Esophagus (tissue), 2 donors: ENCODE data around the gene IFFO2. TPM values are rescaled to one million over a fixed set of nuclear protein-coding genes. Genes with fewer than 3 reads are reported as not detected.
A peak's percentile ranks its signal among the peaks of the same experiment; 100 is the strongest.

Experiments used
- H3K27ac ChIP-seq, 2 donors: one replicate each; pipeline ENCODE4 v1.5.1; 2013; ENCODE audit warnings: low read depth in 2 of 2, mild to moderate bottlenecking in 2 of 2, inconsistent platforms in 1 of 2, low read length in 1 of 2, moderate library complexity in 1 of 2
- H3K27me3 ChIP-seq, 2 donors: one replicate each; pipeline ENCODE4 v1.6.1; 2013; ENCODE audit warnings: low read length in 2 of 2, control low read depth in 1 of 2, mild to moderate bottlenecking in 1 of 2; ENCODE audit not compliant: insufficient read depth in 2 of 2, control insufficient read depth in 1 of 2
- H3K36me3 ChIP-seq, 2 donors: one replicate each; pipeline ENCODE4 v1.6.1; 2013; ENCODE audit warnings: low read length in 1 of 2; ENCODE audit not compliant: control insufficient read depth in 2 of 2, insufficient read depth in 2 of 2
- H3K4me1 ChIP-seq, 2 donors: one replicate each; pipeline ENCODE4 v1.6.1; 2013; ENCODE audit warnings: low read length in 1 of 2; ENCODE audit not compliant: control insufficient read depth in 2 of 2, insufficient read depth in 2 of 2
- H3K4me3 ChIP-seq, 2 donors: one replicate each; pipeline ENCODE4 v1.5.1; 2013; ENCODE audit warnings: low read length in 2 of 2, mild to moderate bottlenecking in 2 of 2, low read depth in 1 of 2, moderate library complexity in 1 of 2
- H3K9me3 ChIP-seq, 2 donors: one replicate each; pipeline ENCODE4 v1.6.1; 2013; ENCODE audit warnings: mild to moderate bottlenecking in 2 of 2, low read depth in 1 of 2, low read length in 1 of 2, moderate library complexity in 1 of 2; ENCODE audit not compliant: control insufficient read depth in 2 of 2, insufficient read depth in 1 of 2
- WGBS, 2 donors: extraction: QIAGEN DNeasy Blood & Tissue Kit; methylation state at CpG; one replicate each; pipeline ENCODE4 v1.1.7; 2013; 5-methylcytosine and 5-hydroxymethylcytosine counted together
- polyA plus RNA-seq, 2 donors: library from polyadenylated mRNA; stranded (reverse); fragments of 200-250 nt; gene quantifications; one replicate each; pipeline ENCODE4 v1.2.3, GENCODE V29; 2013
- donor health status: healthy with polysubstance abuse.
- donor health status: Bipolar disorder and iron deficiency.

IFFO2 gene
- polyA plus RNA-seq, 2 donors = 28.7 to 51.9 TPM

DNA sequence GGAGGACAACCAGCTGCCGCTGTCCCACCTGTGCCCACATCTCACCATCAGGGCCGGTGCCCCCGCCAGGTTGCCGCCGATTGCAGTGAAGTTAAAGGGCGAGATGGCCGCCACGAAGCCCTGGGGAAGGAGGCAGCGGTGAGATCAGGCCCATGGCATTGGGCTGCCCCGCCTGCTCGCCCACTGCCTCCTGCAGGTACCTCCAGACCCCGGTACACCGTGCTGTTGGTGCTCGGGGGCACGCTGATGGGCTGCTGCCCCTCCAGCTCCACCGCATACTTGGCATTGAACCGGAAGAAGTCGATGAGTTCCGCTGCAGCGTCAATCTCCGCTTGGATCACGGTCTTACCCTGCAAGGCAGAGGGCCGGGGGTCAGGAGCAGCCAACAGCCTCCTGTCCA, 73.4 kb downstream of the IFFO2 start:
- H3K4me3 ChIP-seq = no peak overlapping the region
- 95% methylated on average over 23 of the region's 23 CpGs for WGBS, 2 donors
- peak overlapping the region in 1 of 2 donors; percentile 77 for H3K27ac ChIP-seq
- peaks cover 0 to 15% of the 10 kb centered on the region in 2 donors for H3K36me3 ChIP-seq
- H3K9me3 ChIP-seq = no peaks in the 10 kb centered on the region
- H3K4me1 ChIP-seq = peaks cover 5 to 34% of the 10 kb centered on the region in 2 donors
- no peaks in the 10 kb centered on the region for H3K27me3 ChIP-seq

DNA sequence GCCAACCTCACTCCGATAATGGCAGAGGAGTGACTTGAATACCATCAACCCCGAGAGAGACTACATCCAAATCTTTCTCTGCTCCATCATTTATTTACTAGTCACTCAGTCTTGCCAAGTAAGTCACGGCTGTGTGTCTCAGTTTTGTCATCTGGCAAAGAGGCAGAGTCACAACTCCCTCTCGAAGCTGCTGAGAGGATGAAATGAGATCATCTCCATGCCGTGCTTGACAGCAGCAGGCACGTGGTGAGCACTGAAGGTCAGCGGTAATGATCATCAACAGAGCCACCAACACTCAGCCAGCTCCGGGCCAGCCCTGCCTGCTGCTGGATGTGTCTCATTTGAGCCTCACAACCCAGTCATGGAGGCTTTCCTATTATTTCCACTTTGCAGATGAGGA, 74.0 kb downstream of the IFFO2 start:
- Histone ChIP-seq H3K27ac (peak overlapping the region; percentile 22 to 77), H3K36me3 (peaks cover 0 to 13% of the 10 kb centered on the region in 2 donors), H3K27me3 (no peaks in the 10 kb centered on the region), H3K4me1 (peaks cover 5 to 34% of the 10 kb centered on the region in 2 donors), H3K9me3 (no peaks in the 10 kb centered on the region), H3K4me3 (no peak overlapping the region)
- WGBS, 2 donors = 49 to 59% methylated on average over 8 of the region's 8 CpGs

DNA sequence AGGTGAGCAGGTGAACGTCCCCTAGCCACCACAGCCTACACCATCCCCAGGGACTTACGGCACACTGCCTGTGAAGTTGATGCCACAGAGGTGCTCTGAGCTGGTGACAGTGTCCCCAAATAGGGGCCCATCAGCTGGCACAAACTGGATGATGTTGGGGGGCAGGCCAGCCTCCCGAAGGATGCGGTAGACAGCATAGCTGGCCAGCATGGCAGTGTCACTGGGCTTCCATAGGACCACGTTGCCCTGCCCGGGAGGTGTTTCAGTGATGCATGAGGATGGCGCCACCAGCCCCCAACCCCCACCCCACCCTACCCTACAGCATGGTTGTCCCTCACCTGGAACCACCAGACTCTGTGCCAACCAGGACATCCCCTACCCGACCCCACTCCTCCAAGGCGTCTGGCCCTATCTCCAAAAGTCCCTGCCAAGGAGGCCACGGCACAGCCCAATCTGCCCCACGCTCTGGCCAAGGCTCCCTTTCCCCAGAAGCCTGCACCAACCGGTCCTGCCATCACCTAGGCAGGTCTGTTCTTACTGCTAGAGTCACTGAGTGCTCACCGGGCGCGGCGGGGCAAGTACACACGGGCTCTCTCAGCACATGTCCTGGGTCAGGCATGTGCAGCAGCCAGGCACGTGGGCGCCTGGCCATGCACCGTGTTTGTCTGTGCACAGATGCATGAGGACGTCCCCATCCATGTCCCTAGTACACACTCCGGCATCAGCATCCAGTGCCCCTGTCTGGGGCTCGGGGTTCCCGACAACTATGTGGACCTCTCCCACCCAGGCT, 74.6 kb downstream of the IFFO2 start:
- H3K36me3 ChIP-seq = peaks cover 0 to 13% of the 10 kb centered on the region in 2 donors
- peak overlapping the region; percentile 68 to 77 for H3K27ac ChIP-seq
- H3K4me3 ChIP-seq = no peak overlapping the region
- peaks cover 5 to 34% of the 10 kb centered on the region in 2 donors for H3K4me1 ChIP-seq
- 57 to 63% methylated on average over 24 of the region's 24 CpGs for WGBS, 2 donors
- no peaks in the 10 kb centered on the region for H3K9me3 ChIP-seq
- H3K27me3 ChIP-seq = no peaks in the 10 kb centered on the region

DNA sequence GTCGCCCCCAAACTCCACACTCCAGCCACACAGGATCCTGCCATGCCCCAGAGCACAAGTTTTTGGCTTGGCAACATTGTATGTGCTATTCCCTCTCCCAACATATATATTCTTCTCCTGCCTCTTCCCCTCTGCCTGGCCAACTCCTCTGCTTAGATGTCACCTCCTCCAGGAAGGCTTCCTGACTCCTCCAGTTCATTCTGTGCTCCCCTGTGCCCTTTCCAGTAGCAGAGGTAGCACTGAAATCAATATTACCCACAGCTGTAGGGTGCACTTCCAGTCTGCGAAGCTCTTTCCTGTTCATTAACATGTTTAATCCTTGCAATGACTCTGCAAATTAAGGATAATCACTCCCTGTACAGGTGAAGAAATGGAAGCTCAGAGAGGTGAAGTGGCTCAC, 75.3 kb downstream of the IFFO2 start:
- H3K4me1 ChIP-seq = peaks cover 4 to 28% of the 10 kb centered on the region in 2 donors
- H3K9me3 ChIP-seq = no peaks in the 10 kb centered on the region

DNA sequence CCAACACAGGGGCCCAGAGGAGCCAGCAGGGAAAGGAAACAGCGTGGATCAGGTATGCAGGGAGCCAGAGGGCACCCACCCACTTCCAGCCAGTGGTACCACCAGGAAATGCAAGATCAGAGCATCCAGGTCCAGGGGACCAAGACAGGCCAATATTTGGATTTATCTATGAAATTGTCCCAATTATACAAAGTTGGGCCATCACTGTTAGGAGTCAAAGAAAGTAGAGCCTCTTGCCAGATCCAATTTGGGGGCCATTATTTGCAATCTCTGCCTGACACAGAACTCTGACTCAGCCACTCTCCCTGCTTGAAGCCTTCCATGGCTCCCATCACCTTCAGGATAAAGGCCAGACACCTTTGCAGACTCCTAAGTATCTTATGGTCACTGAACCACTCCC, 75.9 kb downstream of the IFFO2 start:
- H3K27ac ChIP-seq = no peak overlapping the region
- WGBS, 2 donors = 79 to 86% methylated on average over 1 of the region's 1 CpG
- peaks cover 0 to 21% of the 10 kb centered on the region in 2 donors for H3K36me3 ChIP-seq
- H3K27me3 ChIP-seq = no peaks in the 10 kb centered on the region
- H3K9me3 ChIP-seq = no peaks in the 10 kb centered on the region
- H3K4me1 ChIP-seq = peaks cover 3 to 24% of the 10 kb centered on the region in 2 donors
- H3K4me3 ChIP-seq = no peak overlapping the region

More for the DNA sequence above, 75.3 kb downstream of the IFFO2 start:
- Histone ChIP-seq H3K36me3 (peaks cover 0 to 17% of the 10 kb centered on the region in 2 donors), H3K27ac (no peak overlapping the region), H3K27me3 (no peaks in the 10 kb centered on the region), H3K4me3 (no peak overlapping the region)
- WGBS, 2 donors = 75 to 88% methylated on average over 2 of the region's 2 CpGs

DNA sequence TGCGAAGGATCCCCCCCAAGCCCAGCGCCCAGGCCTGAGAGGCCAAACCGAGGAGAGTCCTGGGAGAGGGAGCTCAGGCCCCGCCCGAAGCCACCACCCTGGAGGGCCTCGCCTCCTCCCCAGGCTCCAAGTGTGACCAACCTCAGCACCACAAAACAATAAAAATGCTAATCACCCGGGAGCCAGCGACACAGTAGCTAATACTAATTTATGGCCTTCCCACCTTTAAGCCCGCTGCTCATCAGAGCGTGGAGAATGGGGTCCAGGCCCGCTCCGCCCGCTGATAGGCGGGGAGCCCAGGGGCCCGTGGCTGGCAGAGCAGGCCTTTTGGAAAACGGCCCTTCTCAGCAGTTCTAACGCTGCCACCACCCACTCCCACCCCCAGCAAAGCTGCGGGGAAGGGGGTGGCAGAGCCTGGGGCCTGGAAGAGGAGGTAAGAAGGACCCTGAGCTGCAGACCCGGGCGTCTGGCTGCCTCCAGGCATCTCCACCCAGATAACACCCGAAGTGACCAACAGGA, 76.6 kb downstream of the IFFO2 start:
- no peak overlapping the region for H3K27ac ChIP-seq
- H3K4me1 ChIP-seq = peaks cover 3 to 26% of the 10 kb centered on the region in 2 donors
- WGBS, 2 donors = 54 to 58% methylated on average over 20 to 21 of the region's 21 CpGs
- no peaks in the 10 kb centered on the region for H3K9me3 ChIP-seq
- no peaks in the 10 kb centered on the region for H3K27me3 ChIP-seq
- H3K36me3 ChIP-seq = peaks cover 0 to 20% of the 10 kb centered on the region in 2 donors
- H3K4me3 ChIP-seq = no peak overlapping the region

DNA sequence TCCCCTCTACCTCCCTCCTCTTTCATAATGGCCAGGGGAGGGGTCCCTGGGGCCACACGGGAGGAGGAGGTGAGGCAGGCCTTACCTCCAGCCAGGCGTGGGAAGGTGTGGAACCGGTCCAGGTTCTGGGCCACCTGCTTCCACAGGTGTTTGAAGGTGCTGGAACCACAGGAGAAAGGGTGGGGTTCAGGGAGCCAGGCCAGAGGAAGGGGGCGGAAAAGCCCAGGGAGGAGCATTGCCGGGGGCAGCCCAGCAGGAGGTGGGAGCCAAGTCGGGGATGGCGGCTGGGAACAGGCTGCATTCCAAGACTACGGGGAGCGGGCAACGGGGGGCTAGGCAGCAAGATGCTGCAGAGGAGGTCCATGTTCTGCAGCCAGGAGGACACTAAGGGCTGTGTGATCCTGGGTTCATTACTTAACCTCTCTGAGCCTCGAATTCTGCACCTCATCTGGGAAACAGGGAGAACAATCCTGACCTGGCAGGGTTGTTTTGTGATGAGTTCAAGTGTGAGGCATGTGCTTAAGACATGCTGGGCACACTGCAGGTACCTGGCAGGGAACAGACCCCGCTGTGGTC, 77.2 kb downstream of the IFFO2 start:
- WGBS, 2 donors = 61 to 63% methylated on average over 12 of the region's 12 CpGs
- no peaks in the 10 kb centered on the region for H3K9me3 ChIP-seq
- peaks cover 3 to 26% of the 10 kb centered on the region in 2 donors for H3K4me1 ChIP-seq
- H3K36me3 ChIP-seq = peaks cover 0 to 21% of the 10 kb centered on the region in 2 donors
- no peaks in the 10 kb centered on the region for H3K27me3 ChIP-seq
- H3K27ac ChIP-seq = no peak overlapping the region
- no peak overlapping the region for H3K4me3 ChIP-seq

DNA sequence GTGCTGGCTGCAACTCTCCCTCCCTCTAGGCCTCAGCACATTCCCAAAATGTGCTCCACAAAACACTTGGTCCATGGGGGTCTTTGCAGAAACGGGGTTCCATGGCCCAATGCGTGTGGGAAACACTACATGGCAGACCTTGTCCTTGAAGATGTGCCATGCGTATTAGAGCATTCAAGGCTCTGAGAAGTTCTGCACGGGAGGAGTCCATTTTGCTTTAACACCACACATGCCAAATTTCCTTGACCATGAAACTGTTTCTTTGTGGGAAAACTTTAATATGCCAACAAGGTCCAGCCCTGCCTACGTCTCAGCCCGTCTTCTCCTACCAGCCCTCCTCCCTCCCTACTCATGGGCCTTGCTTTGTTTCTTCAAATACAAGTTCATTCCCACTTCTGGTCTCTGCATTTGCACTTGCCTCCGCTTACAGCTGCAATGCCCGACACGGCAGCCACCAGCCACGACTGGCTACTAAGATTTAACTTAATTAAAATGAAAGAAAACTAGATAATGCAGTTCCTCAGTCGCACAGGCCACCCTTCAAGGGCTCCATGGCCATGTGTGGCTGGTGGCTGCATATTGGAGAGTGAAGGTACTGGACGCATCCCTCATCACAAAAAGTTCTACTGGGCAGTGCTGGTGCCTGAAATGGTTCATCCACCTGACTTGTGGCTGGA, 77.8 kb downstream of the IFFO2 start:
- Histone ChIP-seq H3K36me3 (peaks cover 0 to 25% of the 10 kb centered on the region in 2 donors), H3K27ac (no peak overlapping the region), H3K27me3 (no peaks in the 10 kb centered on the region), H3K4me3 (no peak overlapping the region), H3K4me1 (peaks cover 3 to 26% of the 10 kb centered on the region in 2 donors), H3K9me3 (no peaks in the 10 kb centered on the region)
- 77 to 86% methylated on average over 12 of the region's 12 CpGs for WGBS, 2 donors

DNA sequence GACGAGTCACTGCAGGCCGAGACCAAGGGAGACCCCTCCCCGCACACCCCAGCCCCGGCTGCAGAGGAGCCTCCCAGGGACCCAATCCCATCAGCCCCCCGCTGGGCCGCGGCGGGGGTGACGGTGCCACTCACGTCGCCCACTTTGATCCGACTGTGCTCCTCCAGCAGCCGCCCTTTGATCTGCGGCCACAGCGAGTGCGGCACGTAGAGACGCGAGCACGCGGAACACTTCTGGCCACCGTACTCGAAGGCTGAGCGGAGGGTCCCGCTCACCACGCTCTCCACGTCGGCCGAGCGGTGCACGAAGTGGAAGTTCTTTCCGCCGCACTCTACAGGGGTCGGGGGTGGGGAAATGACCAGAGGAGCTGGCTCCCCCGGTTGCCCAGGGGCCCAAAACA, 79.2 kb downstream of the IFFO2 start:
- 88 to 89% methylated on average over 35 of the region's 35 CpGs for WGBS, 2 donors
- H3K4me3 ChIP-seq = no peak overlapping the region
- H3K27ac ChIP-seq = no peak overlapping the region
- peaks cover 0 to 28% of the 10 kb centered on the region in 2 donors for H3K36me3 ChIP-seq
- H3K4me1 ChIP-seq = peaks cover 3 to 20% of the 10 kb centered on the region in 2 donors
- H3K27me3 ChIP-seq = no peaks in the 10 kb centered on the region
- no peaks in the 10 kb centered on the region for H3K9me3 ChIP-seq
